Activated CD8-positive, alpha-beta memory T cell treated with anti-CD3 and anti-CD28 coated beads for 36 hours (primary cell): ENCODE results near the gene GAS5. TPM values are rescaled to one million over a fixed set of nuclear protein-coding genes. Genes with fewer than 3 reads are reported as not detected.

ENCODE experiments used
- CTCF ChIA-PET: fragments of 350-600 bp; sonication (Branson Sonifier 250); formaldehyde crosslinking; loops from one replicate; lab custom pipeline; 2021; ENCODE audit warnings: antibody characterized with exemption; lab: Charles Lee
- POLR2A ChIA-PET: fragments of 350-600 bp; sonication (Branson Sonifier 250); formaldehyde crosslinking; loops from one replicate; lab custom pipeline; 2021; ENCODE audit warnings: antibody characterized with exemption; lab: Charles Lee
- total RNA-seq, 2 experiments: library from RNA; stranded (reverse); gene quantifications; one replicate each; pipeline ENCODE4 v1.2.3, GENCODE V29; 2021

GAS5 gene
- total RNA-seq, 2 experiments from 2014 or later: 977 to 1,024 TPM

DNA sequence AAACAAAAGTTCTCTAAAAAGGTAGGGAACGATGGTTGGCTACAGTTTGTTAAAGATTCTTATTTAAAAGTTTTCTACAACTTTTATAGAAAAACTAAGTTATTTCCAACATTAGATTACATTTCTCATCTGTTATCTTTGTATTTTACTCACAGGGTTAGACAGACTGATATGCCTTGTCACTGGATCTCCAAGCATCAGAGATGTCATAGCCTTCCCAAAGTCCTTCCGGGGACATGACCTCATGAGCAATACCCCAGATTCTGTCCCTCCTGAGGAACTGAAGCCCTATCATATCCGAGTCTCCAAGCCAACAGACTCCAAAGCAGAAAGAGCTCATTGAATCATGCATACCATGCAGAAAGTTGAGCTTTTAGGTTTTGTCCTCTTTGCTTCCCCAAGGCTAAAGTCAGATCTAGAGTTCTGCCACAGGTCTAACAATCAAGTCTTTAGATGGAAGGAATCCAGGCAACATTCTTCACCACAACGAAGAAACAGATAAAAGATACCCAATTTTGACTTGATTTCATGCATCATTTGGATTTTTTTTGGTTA, 10.3 kb downstream of the GAS5 start:
- CTCF ChIA-PET: no interaction called here
- POLR2A ChIA-PET: interaction anchor here (0.5 to 1.2 kb wide), 2 partner anchors 24 to 121 kb away, joined by 3 to 4 read pairs; no protein-coding TSS in a partner anchor

DNA sequence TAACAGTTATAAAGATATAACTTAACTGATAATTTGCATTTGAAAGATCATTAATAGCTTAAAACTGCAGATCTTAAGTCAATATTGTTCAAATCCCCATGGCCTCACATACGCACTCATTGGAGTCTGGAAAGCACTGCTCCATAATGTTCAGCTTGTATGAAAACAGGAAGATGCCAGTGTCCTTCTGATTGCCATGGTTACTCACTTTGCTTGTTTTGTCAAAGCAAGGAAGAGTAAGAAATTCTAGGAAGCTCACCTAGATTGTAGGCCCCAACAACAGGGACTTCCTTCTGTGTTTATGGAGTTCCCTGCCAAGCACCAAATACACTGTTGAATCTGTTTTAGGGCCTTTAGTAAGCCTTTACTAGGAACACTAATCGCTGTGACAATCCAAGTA, 10.9 kb downstream of the GAS5 start:
- ChIA-PET CTCF (interaction anchor here (0.5 kb wide), 1 partner anchor 1073 kb away, joined by 3 read pairs; no protein-coding TSS in a partner anchor), POLR2A (interaction anchor here (1.2 kb wide), 1 partner anchor 24 kb away, joined by 3 read pairs; no protein-coding TSS in a partner anchor)

DNA sequence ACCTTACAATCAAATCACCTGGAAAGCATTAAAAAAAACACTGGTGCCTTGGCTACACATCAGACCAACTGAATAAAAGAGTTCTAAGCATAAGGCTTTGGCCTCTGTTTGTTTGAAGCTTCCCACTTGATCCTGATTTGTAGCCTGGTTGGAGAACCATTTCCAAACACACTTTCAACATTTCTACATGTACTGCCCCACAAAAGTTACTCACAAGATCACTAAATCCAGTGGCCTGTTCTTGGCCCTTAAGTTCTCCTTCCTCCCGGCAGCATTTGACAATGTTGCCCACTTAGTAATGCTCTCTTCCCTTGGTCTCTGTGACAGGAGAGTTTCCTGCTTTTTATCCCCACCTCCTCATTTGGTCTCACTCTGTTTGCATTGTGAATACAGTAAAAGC, 11.8 kb downstream of the GAS5 start:
- POLR2A ChIA-PET: interaction anchor here (1.2 kb wide), 1 partner anchor 23 kb away, joined by 3 read pairs; no protein-coding TSS in a partner anchor
- CTCF ChIA-PET: no interaction called here

DNA sequence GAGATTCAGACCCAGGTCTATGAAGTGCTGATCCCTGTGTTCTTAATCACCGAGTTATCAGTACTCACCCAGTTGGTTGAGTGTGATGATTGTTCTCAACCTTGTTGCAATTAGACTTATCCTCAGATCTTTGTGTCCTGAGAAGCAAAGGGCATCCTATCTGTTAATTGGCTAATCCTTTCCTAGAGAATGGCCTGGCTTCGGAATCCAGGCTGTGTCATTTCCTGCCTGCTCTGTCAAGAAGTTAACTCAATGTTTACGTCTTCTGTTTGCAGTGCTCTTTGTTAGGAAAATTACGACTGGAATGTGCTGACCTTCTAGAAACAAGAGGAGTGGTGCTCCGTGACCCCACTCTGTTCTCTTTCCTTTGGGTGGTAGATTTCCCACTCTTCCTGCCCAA, 14.7 kb downstream of the GAS5 start:
- CTCF ChIA-PET: no interaction called here
- POLR2A ChIA-PET: no interaction called here

DNA sequence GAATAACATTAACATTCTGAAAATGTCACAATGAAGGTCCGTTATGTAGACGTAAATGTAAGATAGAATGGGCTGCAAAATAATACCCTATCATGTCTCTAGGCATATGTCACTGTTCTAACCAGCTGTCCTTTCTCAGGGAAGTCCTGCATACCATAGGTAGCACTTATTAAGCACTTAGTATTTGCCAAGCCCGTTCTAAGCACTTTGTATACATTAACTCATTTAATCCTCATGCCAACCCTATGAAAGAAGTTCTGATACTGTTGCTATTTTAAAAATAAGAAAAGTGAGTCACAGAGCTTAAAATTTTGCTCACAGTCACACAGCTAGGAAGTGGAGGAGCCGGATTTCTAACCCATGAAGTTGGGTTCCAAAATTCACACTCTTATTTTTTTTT, 15.7 kb downstream of the GAS5 start:
- ChIA-PET CTCF (interaction anchor here (0.6 kb wide), 1 partner anchor 1290 kb away, joined by 3 read pairs; no protein-coding TSS in a partner anchor), POLR2A (no interaction called here)

DNA sequence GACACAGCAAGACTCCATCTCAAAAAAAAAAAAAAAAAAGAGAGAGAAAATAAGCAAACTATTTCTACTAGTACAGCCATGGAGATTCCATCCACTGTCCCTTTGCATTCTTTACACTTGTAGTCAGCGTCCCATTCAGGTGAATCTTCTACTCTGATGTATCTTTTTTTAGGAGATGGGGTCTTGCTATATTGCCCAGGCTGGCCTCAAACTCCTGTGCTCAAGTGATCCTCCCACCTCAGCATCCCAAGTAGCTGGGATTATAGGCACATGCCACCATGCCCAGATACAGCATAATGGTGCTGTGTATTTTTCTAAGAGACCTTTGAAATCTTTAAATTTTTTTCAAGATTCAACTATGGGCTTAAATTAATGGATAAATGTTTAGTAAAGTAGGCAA, 35.0 kb downstream of the GAS5 start:
- CTCF ChIA-PET: no interaction called here
- POLR2A ChIA-PET: no interaction called here

DNA sequence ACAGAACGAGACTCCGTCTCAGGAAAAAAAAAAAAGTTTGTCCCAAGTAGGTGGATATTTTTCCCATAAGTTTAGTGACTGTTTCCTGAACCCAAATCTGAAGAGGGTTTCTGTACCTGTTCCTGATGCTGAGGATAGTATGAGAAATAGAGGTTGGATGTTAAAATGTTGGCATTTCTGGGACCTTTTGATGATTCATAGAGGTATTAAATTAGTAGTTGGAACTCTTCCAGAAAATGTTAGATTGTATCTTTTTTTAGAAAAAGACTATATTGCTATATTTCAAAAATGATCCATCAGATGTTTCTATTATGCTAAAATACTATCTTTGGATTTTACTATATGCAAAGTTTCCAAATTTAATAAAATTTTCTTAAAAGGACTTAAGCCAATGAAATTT, 40.2 kb downstream of the GAS5 start:
- POLR2A ChIA-PET: interaction anchor here (0.6 kb wide), 1 partner anchor 14 kb away, joined by 3 read pairs; no protein-coding TSS in a partner anchor

DNA sequence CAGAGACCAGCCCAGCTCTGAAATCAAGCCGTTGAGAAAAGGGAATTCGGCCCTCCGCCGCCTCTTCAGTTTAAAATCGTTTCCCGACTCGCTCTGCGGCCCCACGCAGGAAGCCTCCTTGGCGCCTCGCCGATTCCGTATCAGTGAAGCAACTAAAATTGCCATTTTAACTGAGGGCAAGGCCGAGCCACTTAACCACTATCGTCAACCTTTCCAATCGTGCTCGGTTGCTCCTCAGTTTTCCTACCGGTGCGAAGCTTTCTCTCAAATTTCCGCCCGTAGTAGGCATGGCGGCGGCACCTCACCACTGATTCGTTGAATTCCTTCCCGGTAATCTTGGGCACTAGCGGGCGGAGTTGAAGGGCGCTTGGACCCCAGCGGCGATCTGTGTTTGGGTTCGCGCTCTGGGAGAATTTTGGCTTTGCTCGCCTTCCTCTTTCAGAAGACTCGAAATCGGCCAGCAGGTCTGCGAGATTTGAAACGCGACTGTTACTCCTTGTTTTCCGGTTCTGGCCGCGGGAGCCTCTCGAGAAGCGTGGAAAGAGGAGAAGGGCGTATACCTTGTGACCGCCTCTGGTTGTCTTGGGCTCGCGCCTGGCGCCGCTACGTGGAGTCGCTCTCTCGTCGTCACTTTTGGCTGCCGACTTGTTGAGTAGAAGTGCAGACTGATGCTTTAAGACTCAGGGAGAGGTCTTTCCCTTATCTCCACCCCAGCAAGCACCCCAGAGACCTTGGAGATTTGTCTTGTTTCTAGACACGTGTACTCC, 43.3 kb downstream of the GAS5 start, which contains the start of the genes CENPL and DARS2:
CENPL (minus strand) TSS at position 569 of the 767 bp plus-strand sequence. CDS start 13,584 bp downstream, outside the sequence.
DARS2 (plus strand) TSS at position 359 of the 767 bp plus-strand sequence. CDS start 557 bp downstream, outside the sequence.
- CTCF ChIA-PET: interaction anchor here (0.9 to 2.0 kb wide), 5 partner anchors 10 to 395 kb away, joined by 3 to 14 read pairs (median 4); partner anchors contain the start of genes GAS5, KLHL20 and ZBTB37
- POLR2A ChIA-PET: interaction anchor here (0.6 to 2.3 kb wide), 11 partner anchors 36 to 395 kb away, joined by 3 to 11 read pairs (median 5); partner anchors contain the start of genes GAS5, KLHL20, PRDX6 and ZBTB37

More for the DNA sequence above, 40.2 kb downstream of the GAS5 start:
- CTCF ChIA-PET: interaction anchor here (1.3 kb wide), 1 partner anchor 1083 kb away, joined by 3 read pairs; no protein-coding TSS in a partner anchor

DNA sequence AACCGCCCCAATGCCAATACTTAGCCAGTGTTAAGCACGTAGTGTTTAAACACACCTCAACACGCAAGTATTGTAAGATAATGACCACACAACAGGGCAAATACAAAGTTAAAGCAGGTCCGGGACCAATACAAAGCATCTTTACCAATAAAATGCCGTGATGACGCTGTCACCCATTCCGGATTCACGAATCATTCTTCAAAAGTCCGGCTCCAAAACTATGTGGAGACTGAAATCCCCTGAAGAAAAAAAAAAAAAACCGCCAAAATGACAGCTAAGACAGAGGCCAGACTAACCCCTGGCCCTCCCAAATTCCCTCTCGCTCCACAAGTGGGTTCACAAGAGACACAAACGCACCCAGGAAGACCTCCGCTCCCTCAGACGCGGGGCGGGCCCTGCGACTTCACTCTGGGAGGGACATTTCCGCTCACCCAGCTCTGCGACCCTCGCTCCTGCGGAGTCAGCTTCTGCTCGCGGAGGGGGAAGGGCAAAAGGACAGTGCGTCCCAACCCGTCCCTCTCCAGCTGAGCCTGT, 43.9 kb downstream of the GAS5 start:
- ChIA-PET POLR2A (interaction anchor here (0.6 to 2.3 kb wide), 9 partner anchors 37 to 394 kb away, joined by 3 to 11 read pairs (median 6); partner anchors contain the start of genes GAS5, KLHL20, PRDX6 and ZBTB37), CTCF (interaction anchor here (0.9 to 2.0 kb wide), 5 partner anchors 10 to 394 kb away, joined by 3 to 14 read pairs (median 4); partner anchors contain the start of genes GAS5, KLHL20 and ZBTB37)

DNA sequence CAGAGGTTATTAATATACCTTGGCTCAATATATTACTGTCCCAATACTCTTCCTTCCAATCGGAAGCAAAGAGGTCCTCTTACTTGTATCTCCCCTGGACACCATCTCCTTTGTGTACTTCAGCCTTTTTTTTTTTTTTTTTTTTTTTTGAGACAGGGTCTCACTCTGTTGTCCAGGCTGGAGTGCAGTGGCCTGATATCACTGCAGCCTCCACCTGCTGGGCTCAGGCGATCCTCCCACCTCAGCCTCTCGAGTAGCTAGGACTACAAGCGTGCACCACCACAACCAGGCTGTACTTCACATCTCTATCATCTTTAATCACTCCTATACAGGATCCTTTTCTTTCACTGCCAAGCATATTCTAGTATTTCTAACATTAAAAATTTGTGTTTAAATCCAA, 46.1 kb downstream of the GAS5 start:
- ChIA-PET CTCF (no interaction called here), POLR2A (no interaction called here)

DNA sequence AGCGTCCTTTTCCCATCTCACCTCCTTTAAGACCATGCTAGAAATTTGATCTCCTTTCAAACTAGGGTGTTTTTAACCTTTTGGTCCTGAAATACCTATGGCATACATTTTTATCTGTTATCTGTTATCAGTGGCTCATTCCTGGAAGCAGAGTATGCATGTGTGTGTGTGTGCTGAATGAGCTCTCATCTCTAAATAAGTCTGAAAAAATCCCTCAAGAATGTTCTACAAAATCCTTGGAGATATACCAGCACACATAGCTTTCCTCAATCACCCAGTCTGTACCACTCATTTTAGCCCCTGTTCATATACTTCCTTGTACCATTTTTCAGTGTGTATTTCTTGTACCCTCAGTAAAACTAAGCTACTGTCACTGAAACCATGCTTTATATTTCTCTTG, 49.3 kb downstream of the GAS5 start:
- ChIA-PET CTCF (no interaction called here), POLR2A (no interaction called here)

Other genes starting within 250 kb of the GAS5 start
- gene TEX50, start 232.7 kb downstream of the GAS5 start, total RNA-seq: not detected
- gene ANKRD45, start 198.1 kb downstream of the GAS5 start, total RNA-seq: not detected
- 10 to 100 TPM; 15.9 to 17.0 TPM for gene KLHL20, start 153.0 kb downstream of the GAS5 start, total RNA-seq
- 10 to 100 TPM; 46.3 to 49.1 TPM for gene DARS2, start 43.3 kb downstream of the GAS5 start, total RNA-seq
- gene CENPL, start 43.1 kb downstream of the GAS5 start, total RNA-seq: 10 to 100 TPM; 28.5 to 28.6 TPM
- 1 to 10 TPM; 7.7 to 8.3 TPM for gene ZBTB37, start 391 bp upstream of the GAS5 start, total RNA-seq
- gene SERPINC1, start 49.3 kb upstream of the GAS5 start, total RNA-seq: under 1 TPM in 1 of 2 experiments, not detected in 1; 0.31 TPM
- 10 to 100 TPM; 40.8 to 41.7 TPM for gene RC3H1, start 154.4 kb upstream of the GAS5 start, total RNA-seq